NCI-H146 (cell line): ENCODE data around the gene LRRC46.
A peak's percentile ranks its signal among the peaks of the same experiment; 100 is the strongest.

Experiments used
- DNase-seq: peaks from one replicate; lab custom pipeline; 2025; lab: John Stamatoyannopoulos, UW

The LRRC46 gene, protein sequence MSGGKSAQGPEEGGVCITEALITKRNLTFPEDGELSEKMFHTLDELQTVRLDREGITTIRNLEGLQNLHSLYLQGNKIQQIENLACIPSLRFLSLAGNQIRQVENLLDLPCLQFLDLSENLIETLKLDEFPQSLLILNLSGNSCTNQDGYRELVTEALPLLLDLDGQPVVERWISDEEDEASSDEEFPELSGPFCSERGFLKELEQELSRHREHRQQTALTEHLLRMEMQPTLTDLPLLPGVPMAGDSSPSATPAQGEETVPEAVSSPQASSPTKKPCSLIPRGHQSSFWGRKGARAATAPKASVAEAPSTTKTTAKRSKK

DNA sequence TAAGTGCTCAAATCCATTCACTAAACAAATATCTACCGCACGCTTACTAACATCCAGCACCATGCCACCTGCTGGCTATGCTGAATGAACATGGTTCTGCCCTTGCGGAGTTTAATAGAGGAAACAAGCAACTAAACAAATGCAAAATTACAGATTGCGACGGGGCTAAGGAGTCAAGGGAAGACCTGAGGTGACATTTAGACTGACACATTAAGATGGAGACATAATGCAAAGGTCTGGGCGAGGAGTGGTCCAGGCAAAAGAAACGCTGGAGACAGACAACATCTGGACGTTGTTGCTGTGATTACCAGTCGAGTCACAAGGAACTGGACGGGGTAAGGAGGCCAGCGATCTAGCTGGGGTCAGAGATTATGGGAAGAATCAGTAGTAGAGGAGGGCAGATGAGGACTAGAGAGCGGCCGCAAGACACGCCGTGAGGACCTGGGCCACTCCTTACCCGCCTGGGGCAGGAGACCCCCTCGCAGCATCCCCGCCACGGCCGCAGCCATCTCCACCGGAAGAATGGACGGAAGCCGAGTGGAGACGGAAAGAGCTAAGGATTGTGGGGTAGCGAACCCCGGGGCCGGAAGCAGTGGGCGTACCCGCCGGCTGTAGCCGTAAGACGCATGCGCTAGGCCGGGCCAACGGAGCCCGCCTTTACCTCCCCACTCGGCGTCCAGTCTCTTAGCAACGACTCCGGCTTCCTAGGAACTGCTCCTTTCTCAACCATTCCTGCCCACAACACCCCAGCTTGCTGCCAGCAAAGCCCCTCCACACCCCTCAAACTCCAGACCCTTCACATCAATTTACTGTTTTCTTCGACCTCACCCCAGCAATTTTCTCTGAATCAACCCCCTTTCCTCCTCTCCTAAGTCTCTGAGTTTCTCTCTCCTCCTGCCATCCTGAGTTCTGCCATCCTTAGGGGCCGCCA is at the start of gene LRRC46, which contains the start of gene MRPL10:
Gene LRRC46, plus strand, starts transcription at position 668 of the 931 bp plus-strand sequence. CDS start 320 bp downstream, outside the sequence.
Gene MRPL10, minus strand, starts transcription at position 539 of the 931 bp plus-strand sequence. Its CDS starts 30 bp downstream, at position 509.
- DNase-seq = peak; percentile 93

DNA sequence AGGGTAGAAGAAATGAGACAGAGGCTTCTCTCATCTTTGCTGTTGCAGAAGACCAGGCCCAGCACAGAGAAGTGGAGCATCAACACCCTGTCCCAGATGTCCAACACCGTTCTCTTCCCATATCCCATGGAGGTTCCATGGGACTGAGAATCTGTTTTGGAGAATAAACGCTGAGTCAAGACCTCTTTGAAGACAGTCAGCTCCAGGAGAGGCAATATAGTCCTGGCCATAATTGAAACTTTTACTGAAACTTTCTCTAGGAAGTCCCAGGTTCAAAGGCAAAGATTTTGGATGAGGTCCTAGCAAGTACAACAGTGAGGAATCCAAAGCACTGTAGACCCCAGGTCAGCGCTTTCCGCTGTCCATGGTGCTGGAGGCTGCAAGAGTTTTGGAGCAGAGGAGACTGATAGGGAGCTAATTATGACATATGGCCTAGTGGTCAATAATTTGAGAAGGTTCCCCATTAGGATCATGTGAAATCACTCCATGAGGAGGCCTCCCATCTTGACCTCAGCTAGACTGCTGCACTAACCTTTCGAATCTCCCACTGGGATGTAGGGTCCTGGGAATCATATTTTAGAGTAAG is 45.8 kb upstream of the LRRC46 start:
- no peak for DNase-seq

- peak; percentile 82 for DNase-seq
These were observed 41.6 kb upstream of the LRRC46 start for GRCh38 chr17:47789611-47790561.

DNA sequence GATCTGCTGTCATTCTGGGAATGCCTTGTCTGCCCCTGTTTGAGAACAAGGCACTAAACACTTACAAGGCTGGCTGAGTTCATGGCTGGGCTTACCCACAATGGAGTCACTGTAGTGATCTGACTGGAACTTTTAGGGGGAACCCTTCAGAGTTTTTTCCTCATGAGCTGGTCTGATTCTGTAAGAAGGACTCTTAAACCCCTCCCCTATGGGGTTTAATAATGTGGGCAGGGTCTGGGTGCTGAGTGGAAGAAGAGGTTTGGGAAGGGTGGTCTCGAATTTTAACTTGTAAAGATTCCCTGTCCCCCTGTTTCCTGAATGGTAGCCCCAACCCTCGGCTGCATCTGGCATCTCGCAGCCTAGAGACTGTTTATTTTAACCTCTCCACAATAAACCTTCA is 40.4 kb upstream of the LRRC46 start:
- DNase-seq = no peak

DNA sequence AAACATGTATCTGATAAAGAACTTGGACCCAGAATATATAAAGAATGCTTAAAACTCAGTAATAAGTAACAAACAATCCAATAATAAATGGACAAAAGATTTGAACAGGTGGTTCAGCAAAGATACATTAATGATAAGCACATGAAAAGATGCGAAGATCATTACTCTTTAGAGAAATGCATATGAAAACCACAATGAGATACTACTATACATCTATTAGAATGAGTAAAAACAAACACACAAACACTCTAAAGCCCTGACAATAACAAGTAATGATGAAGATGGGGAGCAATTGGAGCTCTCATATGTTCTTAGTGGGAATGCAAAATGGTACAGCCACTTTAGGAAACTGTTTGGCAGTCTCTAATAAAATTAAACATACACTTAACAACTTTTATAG is 39.0 kb upstream of the LRRC46 start:
- DNase-seq = no peak

DNA sequence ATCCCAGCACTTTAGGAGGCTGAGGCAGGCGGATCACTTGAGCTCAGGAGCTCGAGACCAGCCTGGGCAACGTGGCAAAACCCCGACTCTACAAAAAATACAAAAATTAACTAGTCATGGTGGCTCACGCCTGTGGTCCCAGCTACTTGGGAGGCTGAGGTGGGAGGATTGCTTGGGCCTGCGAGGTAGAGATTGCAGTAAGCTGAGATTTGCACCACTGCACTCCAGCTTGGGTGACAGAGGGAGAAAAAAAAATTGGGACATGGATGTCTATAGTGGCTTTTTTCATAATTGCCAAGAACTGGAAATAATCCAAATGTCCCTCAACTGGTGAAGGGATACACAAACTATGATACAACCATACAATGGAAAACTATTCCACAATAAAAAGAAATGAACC is 38.5 kb upstream of the LRRC46 start:
- no peak for DNase-seq

DNA sequence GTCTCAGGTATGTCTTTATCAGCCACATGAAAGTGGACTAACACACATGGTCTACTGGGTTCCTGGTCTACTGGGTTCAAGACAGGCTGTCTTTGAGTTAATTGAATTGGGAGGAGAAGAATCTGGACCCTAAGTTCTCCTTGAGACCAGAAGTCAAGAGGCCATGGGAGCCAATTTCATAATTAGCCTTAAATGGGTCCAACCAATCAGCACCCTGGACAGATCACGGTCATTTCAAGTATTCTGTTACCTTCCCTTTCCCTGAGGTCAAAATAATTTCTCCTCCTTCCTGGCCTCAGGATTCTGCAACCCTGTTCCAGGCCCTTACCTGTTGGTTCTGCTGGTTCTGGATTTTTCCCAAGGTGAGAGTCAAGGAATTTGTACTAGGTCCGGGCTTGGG is 33.7 kb upstream of the LRRC46 start:
- DNase-seq = no peak

- no peak for DNase-seq
These were observed 30.8 kb upstream of the LRRC46 start for GRCh38 chr17:47800686-47801085.

DNA sequence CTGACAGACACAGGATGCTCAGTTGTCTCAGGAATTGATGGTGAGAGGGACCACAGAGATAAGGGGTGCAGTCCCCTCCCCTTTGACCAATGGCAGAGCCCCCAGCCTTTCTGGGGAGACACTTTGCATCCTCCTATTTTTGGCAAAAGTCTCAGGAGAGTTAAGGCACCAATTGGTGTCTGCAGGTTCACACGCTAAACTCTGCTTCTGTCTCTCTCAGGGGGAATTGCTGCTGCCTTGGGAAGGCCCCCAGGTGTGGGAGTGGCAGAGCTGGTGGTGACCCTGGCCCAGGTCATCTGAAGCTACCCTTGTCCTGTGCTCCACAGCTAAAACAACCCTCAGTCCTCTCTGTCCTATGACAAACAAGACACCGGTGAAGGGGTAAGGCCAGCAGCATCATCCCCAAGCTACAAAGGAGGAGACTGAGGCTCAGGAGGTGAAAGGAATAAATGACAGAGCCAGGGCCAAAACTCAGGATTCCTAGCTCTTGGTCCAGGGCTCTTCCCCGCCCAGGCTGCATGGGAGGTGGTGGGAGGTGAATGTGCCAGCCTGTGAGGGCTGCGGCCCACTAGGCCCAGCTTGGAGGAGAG is 30.2 kb upstream of the LRRC46 start:
- no peak for DNase-seq

DNA sequence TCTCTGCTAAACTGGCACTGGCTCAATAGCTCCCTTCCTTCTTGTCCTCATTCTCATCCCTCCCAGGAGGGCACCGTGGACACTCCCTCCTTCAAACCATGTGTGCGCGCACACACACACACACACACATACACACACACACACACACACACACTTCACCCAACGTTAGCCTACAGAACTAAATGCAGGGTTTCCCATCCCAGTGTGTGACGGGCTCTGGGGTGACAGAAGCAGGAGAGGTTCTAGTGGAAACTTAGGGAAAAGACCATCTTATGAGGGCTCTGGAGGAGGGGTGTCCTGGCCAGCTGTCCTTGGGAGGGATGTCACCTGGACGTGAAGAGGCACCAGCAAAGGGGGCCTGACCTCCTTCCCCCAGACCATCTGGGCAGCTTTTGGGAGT is 29.6 kb upstream of the LRRC46 start:
- DNase-seq = no peak

DNA sequence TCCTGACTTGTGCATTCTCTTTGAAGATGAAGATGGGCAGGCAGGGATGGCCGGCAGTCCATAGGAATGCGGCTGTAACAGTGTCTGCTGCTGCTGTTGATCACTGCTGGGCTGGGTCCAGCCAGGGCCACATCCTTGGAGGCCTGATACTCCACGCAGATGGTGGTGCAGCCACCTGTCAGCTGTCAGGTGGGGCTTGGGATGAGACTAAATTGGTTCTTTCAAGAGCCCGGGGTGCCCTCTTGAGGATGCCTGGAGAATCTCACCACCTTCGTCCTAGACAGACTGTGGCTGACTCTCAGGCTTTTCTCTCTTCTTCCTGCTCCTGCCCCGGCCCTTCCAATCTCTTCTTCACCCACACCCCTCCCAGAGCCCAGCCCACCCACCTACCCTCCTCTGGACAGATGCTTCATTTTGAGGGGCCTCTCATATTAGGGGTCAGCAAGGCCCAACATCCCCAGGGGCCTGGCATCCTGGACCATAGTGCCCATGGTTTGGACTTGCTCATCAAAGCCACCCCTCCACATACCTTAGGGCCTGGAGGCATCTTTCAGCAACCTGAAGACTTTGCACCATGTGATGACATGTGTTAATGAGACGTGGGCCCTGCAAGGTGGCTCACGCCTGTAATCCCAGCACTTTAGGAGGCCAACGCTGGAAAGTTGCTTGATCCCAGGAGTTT is 29.0 kb upstream of the LRRC46 start:
- peak; percentile 87 for DNase-seq

GRCh38 chr17:47803201-47803600 is 28.3 kb upstream of the LRRC46 start:
- no peak for DNase-seq

DNA sequence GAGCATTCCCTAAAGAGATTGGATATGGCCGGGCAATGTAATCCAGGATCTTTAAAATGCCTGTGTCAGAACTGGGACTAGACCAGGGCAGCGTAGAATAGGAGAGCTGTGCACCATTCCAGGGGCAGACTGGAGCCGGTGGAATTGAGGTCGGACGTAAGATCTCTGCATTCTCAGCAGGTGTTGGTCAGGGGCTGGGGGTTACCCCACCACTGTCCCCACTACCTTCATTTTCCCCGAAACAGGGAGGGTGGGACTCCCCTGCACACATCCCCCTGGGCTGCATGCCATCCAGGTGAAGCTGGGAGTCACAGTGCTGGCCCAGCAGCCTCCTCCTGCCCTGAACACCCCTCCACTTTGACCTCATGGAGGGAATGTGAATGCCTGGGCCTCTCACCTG is 27.7 kb upstream of the LRRC46 start:
- DNase-seq = no peak

DNA sequence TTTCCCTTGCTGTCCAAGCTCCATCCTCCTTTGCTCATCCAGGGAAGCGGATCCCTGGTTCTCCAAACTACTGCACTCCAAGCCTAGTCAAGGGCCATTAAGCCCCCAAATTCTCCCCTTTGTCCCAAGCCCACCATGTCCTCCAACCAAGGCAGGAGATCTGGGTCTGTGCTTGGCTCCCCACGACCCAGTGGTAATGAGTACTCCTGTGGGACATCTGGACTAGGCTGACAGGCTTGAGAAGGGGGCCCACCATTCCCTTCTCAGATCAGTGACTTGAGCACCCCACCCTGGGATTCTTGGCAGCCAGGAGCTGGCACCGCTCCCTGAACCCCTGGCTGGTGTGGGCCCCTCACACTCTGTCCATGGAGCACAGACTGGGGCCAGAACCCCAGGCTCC is 27.0 kb upstream of the LRRC46 start:
- DNase-seq = no peak

DNA sequence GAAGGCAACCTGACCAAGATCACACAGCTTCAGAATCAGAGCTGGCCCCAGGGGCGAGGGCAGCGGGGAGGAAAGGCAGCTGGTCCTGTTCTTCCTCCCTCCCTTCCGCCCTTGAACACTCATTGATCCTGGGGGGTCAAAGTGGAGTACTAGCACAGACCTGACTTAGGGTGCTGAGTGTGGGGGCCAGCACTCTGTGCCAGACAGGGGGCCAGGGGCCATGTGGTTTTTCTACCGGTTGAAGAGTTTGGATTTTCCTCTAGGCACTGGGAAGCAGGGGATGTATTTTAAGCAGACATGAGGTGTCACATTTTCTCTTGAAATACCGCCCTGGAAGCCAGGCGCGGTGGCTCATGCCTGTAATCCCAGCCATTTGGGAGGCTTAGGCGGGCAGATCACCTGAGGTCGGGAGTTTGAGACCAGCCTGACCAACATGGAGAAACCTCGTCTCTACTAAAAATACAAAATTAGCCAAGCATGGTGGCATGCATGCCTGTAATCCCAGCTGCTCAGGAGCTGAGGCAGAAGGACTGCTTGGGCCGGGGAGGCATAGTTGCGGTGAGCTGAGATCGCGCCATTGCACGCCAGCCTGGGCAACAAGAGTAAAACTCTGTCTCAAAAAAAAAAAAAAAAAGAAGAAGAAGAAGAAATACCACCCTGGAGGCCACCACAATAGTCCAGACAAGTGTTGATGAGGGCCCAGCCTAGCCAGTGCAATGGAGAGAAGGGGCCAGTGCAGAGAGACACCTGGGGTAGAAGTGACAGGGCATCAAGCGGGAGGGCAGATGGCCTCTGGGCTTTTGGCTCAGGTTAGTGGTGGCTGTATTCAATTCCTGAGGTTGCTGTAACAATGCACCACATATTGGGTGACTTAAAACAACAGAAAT is 25.2 kb upstream of the LRRC46 start:
- DNase-seq = no peak

DNA sequence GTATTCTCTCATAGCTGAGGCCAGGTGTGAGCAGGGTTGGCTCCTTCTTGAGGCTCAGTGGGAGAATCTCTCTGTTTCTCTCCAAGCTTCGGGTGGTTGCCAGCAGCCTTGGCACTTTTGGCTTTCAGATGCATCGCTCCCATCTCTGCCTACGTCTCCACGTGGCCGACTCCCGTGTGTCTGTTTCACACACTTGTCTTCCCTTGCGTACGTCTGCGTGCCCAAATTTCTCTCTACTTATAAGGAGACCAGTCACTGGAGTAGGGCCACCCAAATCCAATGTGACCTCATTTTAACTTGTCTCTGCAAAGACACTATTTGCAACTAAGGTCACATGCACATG is 24.6 kb upstream of the LRRC46 start:
- no peak for DNase-seq

GRCh38 chr17:47807421-47807820 is 24.0 kb upstream of the LRRC46 start:
- DNase-seq = no peak

- DNase-seq = no peak
These were observed 23.2 kb upstream of the LRRC46 start for GRCh38 chr17:47808036-47808829.
